Esophagus muscularis mucosa (tissue), 4 donors: ENCODE results near the gene SYNGAP1. TPM values are rescaled to one million over a fixed set of nuclear protein-coding genes. Genes with fewer than 3 reads are reported as not detected.
A peak's percentile ranks its signal among the peaks of the same experiment; 100 is the strongest.

Experiments used
- DNase-seq: peaks from one replicate; pipeline ENCODE4 v3.0.0-alpha.2; 2017; ENCODE audit errors: extremely low spot score
- H3K27ac ChIP-seq, 4 donors: fragments of 200-600 bp; sonication (generic); replicated peaks in 1 of 4; 1 replicate in 3 of 4; 2 replicates in 1 of 4; pipeline ENCODE4 v1.5.1; 2016 to 2019; ENCODE audit warnings: mild to moderate bottlenecking in 1 of 4
- H3K27me3 ChIP-seq, 4 donors: fragments of 200-600 bp; sonication (generic); one replicate each; pipeline versions ENCODE4 v1.5.1 to v1.6.0; 2016 to 2019
- H3K36me3 ChIP-seq, 4 donors: fragments of 200-600 bp; sonication (generic); one replicate each; pipeline ENCODE4 v1.5.1; 2016 to 2019
- H3K4me1 ChIP-seq, 4 donors: fragments of 200-600 bp; sonication (generic); one replicate each; pipeline ENCODE4 v1.5.1; 2016 to 2019
- H3K4me3 ChIP-seq, 4 donors: fragments of 200-600 bp; sonication (generic); 1 replicate in 2 of 4; 2 replicates in 2 of 4; pipeline ENCODE4 v1.5.1; 2016 to 2019; ENCODE audit warnings: mild to moderate bottlenecking in 4 of 4, moderate library complexity in 1 of 4
- H3K9me3 ChIP-seq, 4 donors: fragments of 200-600 bp; sonication (generic); 1 replicate in 3 of 4; 2 replicates in 1 of 4; pipeline ENCODE4 v1.5.1; 2016 to 2019
- CTCF ChIP-seq, 3 experiments: fragments of 200-600 bp in 2 of 3; fragments of 450-650 bp in 1 of 3; sonication (generic) in 2 of 3; IDR thresholded peaks; one replicate each; pipeline ENCODE4 v1.5.1; 2017 to 2019; ENCODE audit warnings: antibody characterized with exemption in 3 of 3, mild to moderate bottlenecking in 2 of 3, moderate library complexity in 1 of 3
- EP300 ChIP-seq: sonication (generic); formaldehyde crosslinking; IDR thresholded peaks from one replicate; pipeline ENCODE4 v1.6.1; 2017; ENCODE audit warnings: antibody characterized with exemption
- POLR2A ChIP-seq: fragments of 450-650 bp; IDR thresholded peaks from one replicate; pipeline ENCODE4 v1.6.1; 2017; ENCODE audit warnings: antibody characterized with exemption, moderate library complexity, mild to moderate bottlenecking, low read depth
- POLR2AphosphoS5 ChIP-seq, 2 donors: sonication (generic); formaldehyde crosslinking; IDR thresholded peaks; one replicate each; pipeline ENCODE4 v1.6.1; 2017; ENCODE audit warnings: antibody characterized with exemption in 2 of 2
- WGBS: methylation state at CpG from one replicate; pipeline ENCODE4 v1.1.5; 2018; 5-methylcytosine and 5-hydroxymethylcytosine counted together
- intact Hi-C: fragments of 100-400 bp; cut with DNase I; formaldehyde crosslinking; loops from one replicate; pipeline ENCODE4 v1.15.1; 2023
- total RNA-seq, 4 donors: library from RNA; depleted of rRNA; stranded (reverse); fragments of >200 nt; gene quantifications; one replicate each; pipeline versions ENCODE4 v1.1.0 to v1.2.1, GENCODE V29; 2016

Gene SYNGAP1
- total RNA-seq, 4 donors from 2014 or later = 8.0 to 17.6 (median 13.2) TPM

DNA sequence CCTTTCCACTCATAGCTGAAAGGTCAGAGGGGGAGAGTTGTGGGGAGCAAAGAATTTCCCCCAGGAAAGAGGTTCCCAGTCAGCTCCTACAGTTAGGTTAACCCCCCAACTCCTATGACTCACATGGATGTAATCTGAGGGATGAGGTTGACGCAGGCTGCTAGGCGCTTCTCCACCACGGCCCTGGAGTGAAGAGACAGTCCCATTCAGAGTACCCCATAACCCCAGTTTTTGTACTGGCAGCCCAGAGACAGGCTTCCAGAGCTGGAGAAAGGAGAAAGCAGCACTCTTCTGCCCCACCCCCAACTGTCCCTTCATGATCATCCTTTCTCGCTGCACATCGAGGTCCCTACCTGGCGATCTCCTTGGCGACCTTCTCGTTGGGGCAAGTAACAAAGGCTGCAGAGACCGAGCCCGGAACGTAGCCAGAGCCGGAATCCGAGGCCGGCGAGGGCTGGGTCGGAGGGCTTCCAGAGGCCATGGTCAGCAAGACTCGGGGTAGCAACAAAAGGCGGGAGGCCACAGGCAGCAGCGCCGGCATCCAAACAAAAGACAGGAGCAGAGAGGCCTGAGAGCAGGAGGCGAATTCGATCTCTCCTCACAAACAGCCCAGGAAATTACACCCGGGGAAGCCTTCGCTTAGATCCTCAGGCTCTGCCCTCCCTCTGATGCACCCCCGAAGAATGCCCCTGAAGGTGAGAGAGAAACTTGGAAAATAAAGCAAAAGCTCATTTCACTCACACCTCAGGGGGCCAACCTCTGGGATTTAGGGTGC lies 2.5 kb upstream of the SYNGAP1 start:
- Histone ChIP-seq H3K27me3 (no peaks in the 10 kb centered on the region), H3K27ac (peak overlapping the region; percentile 89 to 96 (median 96)), H3K36me3 (peaks cover 24 to 44% (median 43%) of the 10 kb centered on the region in 4 donors), H3K4me3 (peak overlapping the region; percentile 65 to 80 (median 74)), H3K4me1 (peaks cover 34 to 86% (median 82%) of the 10 kb centered on the region in 4 donors), H3K9me3 (no peaks in the 10 kb centered on the region)
- 2% methylated on average over 18 of the region's 25 CpGs for WGBS
- no peak for DNase-seq
- intact Hi-C loops = no loop called here
- TF ChIP-seq EP300 (no peak), CTCF (IDR thresholded peaks at IDR 0.05) (no peak), POLR2AphosphoS5 (IDR thresholded peaks at IDR 0.05) (peak in 1 of 2 donors; percentile 53)

- Histone ChIP-seq H3K27ac (peak within 1 kb of the TSS; percentile 89 to 96 (median 96)), H3K27me3 (no peaks in the 10 kb centered on the region), H3K36me3 (peaks cover 17 to 36% (median 35%) of the 10 kb centered on the region in 4 donors), H3K4me3 (peak within 1 kb of the TSS; percentile 65 to 80 (median 74)), H3K9me3 (no peaks in the 10 kb centered on the region), H3K4me1 (peaks cover 31 to 80% (median 74%) of the 10 kb centered on the region in 4 donors)
- 0% methylated on average over 2 of the region's 51 CpGs for WGBS
- intact Hi-C loops = no loop called here
- TF ChIP-seq POLR2A = peak; percentile 70
- TF ChIP-seq EP300 = no peak
- peak; percentile 97 to 98 for TF ChIP-seq POLR2AphosphoS5 (IDR thresholded peaks at IDR 0.05)
- TF ChIP-seq CTCF (IDR thresholded peaks at IDR 0.05) = peak in 2 of 3 experiments; percentile 21 to 39
- DNase-seq = peak; percentile 100
Measured at GRCh38 chr6:33417903-33418689, 1.8 kb upstream of the SYNGAP1 start, which contains the start of gene CUTA. Gene CUTA, minus strand, starts transcription at chr6:33418107. Its CDS starts 107 bp downstream, at chr6:33418000.

DNA sequence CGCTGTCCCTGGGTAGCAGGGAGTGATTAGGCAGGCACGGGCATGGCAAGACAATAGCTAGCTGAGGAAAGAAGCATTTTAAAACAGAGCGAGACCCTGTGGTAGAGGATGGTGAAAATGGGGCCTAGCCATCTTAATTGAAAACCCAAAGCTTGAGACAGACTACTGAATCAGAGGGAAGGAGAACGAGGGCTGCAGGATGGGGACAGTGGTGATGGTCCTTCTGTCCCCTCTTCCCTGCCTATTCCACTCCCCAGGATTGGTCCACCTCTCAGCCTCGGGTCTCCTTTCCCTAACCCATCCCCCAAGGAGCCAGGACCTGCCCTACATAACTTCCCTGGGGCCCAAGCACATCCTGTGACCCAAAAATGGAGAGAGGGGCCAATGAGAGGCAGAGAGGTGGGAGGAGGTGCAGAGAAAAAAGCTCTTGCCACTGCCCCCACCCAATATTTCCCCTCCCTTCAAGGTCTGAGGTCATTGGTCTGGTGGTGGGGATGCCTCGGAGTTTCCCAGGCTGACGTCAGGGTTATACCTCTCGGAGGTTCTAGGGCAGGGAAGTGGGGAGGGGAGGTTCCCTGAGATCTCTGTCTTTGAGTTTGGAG lies 1.1 kb upstream of the SYNGAP1 start:
- H3K27ac ChIP-seq = peak overlapping the region; percentile 89 to 96 (median 96)
- H3K4me1 ChIP-seq = peaks cover 31 to 76% (median 69%) of the 10 kb centered on the region in 4 donors
- peaks cover 11 to 29% (median 28%) of the 10 kb centered on the region in 4 donors for H3K36me3 ChIP-seq
- TF ChIP-seq POLR2A (no peak), CTCF (IDR thresholded peaks at IDR 0.05) (no peak), EP300 (no peak), POLR2AphosphoS5 (IDR thresholded peaks at IDR 0.05) (no peak)
- DNase-seq = no peak
- 41% methylated on average over 8 of the region's 8 CpGs for WGBS
- no peaks in the 10 kb centered on the region for H3K9me3 ChIP-seq
- H3K27me3 ChIP-seq = no peaks in the 10 kb centered on the region
- intact Hi-C loops = no loop called here
- H3K4me3 ChIP-seq = peak overlapping the region; percentile 65 to 80 (median 74)

GRCh38 chr6:33420491-33421343 lies 852 bp downstream of the SYNGAP1 start:
- no peaks in the 10 kb centered on the region for H3K9me3 ChIP-seq
- peak overlapping the region; percentile 89 to 96 (median 96) for H3K27ac ChIP-seq
- no peak for TF ChIP-seq POLR2A
- TF ChIP-seq POLR2AphosphoS5 (IDR thresholded peaks at IDR 0.05) = no peak
- no peak for TF ChIP-seq EP300
- no peak for TF ChIP-seq CTCF (IDR thresholded peaks at IDR 0.05)
- DNase-seq = no peak
- peaks cover 45 to 72% (median 68%) of the 10 kb centered on the region in 4 donors for H3K4me1 ChIP-seq
- H3K36me3 ChIP-seq = peaks cover 0 to 10% (median 9%) of the 10 kb centered on the region in 4 donors
- 59% methylated on average over 6 of the region's 6 CpGs for WGBS
- peak overlapping the region; percentile 49 to 57 (median 54) for H3K4me3 ChIP-seq
- intact Hi-C loops = no loop called here
- no peaks in the 10 kb centered on the region for H3K27me3 ChIP-seq
